ENCODE measurements around the gene FBN1.

FBN1 gene

DNA sequence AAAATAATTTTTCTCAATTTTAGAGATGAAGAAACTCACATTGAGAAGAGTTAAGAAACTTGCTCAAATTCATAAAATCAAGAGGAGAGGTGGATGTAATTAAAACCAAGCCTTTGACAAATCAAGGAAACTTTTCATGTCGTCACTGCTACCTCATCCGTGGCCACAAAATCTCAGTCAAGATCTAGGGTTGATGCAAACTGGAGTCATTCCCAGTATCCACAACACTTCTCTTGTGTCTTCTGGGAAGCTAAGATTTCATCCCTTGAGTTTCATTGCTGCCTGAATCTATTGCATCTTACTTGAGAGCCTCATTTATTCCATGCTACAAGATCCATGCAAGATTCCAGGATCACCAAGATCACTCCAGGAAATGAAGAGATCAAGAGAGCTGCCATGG lies 5.4 kb upstream of the FBN1 start:
- DNase-seq, result no peak

GRCh38 chr15:48647962-48648361 lies 2.5 kb upstream of the FBN1 start:
- DNase-seq, result no peak

DNA sequence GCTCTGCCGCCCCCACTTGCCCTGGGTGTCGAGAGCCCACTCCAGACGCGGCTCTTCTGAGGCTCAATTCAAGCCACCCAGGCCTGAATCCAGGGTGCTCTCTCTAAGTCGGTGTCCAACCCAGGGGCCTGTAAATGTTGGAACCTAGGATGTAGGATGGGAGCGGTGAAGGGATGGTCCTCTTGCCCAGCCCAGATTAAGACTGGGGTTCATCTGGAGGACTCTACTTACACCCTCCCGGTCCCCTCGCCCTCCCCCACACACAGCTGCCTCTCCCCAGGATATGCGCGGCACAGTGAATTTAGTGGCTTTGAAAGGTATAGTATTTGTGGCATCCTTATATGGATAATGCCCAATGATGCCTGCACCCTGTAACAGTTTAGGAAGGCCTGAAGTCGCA lies 822 bp upstream of the FBN1 start:
- DNase-seq, result no peak

GRCh38 chr15:48644827-48645557 lies 517 bp downstream of the FBN1 start:
- no peak for DNase-seq

GRCh38 chr15:48644467-48644826 lies 1.1 kb downstream of the FBN1 start:
- no peak for DNase-seq

GRCh38 chr15:48643776-48644466 lies 1.6 kb downstream of the FBN1 start:
- DNase-seq, result no peak

DNA sequence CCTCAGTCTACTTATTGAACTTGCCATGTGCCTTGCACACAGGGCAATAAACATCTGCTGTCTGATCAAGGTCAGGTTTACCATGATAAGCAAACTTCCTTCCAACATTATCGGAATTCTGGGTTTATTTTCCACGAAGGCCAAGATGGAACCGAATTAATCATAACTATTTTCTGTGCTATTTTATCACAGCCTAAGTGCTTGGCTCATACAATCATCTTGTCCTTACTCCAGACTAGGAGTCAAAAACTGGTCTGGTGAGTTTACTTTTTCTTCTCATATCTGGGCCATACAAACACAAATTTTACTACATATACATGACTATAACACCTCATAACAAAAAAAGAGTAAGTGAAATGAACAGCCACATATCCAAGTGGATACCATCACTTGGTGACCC lies 2.3 kb downstream of the FBN1 start:
- DNase-seq, result no peak

- DNase-seq, result no peak
Observed at GRCh38 chr15:48642795-48643194, 2.7 kb downstream of the FBN1 start.

- no peak for DNase-seq
Observed at GRCh38 chr15:48641416-48641815, 4.1 kb downstream of the FBN1 start.

DNA sequence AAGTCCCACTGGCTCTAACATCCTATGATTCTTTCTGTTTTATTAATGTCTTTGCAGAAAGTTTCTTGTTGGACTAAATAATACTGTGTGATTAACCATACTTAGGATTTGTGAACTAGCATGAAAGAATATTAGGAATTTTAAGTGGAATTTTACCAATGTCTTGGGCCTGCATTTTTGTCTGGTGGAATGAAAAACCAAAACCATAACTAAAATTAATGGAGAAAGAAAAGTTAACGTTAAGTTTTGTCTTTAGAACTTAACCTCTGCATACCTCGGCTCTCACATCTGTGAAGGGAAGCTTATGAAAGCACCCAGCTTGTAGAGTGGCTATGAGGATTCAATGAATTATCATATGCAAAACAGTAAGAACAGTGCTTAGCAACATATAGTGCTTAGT lies 6.5 kb downstream of the FBN1 start:
- no peak for DNase-seq

DNA sequence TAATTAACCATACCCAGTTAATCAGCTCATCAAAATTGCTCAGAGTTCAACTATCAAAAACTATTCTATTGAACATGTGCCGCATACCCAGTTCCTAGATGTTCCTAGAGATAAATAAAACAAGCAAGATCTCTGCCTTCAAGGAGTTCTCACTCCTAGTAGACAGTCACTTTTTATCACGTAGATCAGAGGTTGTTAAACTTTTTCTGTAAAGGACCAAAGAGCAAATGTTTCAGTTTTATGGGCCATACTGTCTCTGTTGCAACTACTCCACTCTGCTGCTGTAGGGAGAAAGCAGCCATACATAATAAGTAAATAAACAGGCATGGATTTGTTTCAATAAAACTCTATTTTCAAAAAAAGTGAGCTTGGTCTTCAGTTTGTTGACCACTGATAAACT lies 7.9 kb downstream of the FBN1 start:
- DNase-seq, result no peak

- DNase-seq, result no peak
Observed at GRCh38 chr15:48636511-48636910, 9.0 kb downstream of the FBN1 start.

GRCh38 chr15:48634893-48635292 lies 10.6 kb downstream of the FBN1 start:
- no peak for DNase-seq

DNA sequence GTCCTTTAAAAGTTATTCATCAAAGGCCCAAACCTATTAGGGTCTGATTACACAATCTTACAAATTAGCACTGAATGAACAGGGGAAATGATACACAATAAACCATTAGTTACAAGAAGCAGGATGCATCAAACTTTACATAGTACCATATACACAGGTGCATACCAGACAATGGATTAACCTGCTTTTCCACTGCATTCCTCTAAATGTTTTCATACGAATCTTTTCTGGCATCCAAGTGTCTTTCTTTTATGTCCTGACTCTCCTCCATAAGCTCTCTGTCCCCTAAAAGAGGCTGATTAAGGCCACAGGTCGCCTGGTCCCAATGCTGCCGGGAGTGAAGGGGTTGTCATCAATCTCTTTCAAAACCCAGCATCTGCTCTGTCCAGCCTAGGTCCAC lies 11.4 kb downstream of the FBN1 start:
- DNase-seq, result no peak

DNA sequence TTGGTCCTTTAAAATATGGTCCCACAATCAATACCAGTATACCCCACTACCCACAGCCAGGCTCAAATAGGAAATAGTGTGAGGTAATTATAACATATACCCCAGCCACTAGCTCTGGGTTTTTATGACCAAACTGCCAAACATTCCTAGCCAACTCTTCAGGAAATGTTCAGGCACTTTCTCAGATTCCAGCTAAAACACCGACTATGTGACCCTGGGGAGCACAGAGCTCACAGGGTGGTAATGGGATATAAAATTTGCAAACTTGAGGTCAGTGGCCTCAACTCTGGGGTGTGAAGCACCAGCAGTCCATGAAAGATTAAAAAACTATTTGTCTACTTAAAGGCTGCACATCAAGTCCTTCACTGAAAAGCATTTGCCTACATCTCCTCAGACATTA lies 12.9 kb downstream of the FBN1 start:
- DNase-seq, result no peak

- no peak for DNase-seq
Observed at GRCh38 chr15:48631176-48631770, 14.2 kb downstream of the FBN1 start.

DNA sequence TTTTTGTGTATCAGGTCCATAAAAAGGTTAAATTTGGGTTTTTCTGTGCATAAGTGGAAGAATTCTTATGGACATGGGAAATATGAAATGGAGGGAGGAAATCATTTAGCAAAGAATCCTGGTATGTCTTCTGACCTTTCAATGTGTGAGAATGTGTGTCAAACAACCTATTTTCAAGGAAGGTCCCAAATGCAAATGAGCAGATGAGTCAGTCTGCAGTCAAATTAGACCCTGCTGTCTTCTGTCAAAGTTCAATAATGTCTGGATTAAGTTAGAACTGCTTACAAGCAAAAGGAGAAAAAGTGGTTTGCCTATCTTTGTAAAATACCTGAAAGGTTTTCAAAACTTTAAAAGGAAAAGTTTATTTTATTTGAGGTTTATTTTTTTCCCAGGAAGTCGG lies 15.3 kb downstream of the FBN1 start:
- DNase-seq, result no peak

DNA sequence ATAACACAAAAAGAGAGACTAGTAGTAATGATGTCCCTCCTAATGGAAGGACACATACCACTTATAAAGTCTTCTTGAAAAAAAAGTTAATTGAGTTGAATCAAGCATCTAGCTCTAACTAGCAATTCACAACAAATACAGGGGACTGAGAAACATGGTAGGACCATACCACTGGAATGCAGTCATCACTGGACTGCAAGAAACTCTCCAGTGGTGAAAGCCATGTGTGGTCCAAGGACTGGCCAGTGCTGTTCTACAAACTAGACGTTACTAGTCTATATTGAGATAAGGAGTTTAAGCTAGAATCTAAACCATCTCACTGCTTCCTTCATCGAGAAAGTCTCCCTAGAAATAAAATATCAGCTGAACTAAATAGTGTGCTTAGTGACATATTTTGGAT lies 16.7 kb downstream of the FBN1 start:
- no peak for DNase-seq

DNA sequence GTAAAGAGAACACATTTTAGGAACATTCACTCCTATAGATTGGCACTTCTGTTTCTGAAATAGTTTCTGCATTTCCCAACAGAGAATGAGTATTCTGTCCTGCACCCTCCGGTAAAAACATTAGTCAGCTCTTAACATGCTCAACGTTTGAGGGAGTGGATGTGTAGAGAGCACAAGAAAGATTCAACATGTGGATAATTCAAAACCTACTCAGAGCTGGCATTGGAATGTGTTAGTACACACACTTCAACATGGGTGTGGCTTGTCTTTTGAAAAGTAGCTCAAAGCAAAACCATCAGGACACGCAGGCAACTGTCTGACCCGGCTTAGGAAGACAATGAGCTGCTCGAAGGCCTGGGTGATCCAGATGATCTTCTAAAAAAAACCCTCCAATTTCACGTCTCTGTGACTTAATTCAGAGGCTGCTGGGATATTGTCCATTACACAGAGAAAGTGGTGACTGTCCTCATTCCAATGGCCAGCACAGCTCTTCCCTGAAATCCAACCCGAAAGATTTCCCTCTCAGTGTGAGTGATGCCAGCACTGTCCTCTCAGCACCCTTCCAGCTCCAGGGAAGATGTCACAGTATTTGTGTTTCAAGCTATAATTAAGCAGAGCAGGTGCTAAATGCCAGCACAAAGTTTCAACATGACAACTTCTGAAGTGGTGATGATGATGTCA lies 18.1 kb downstream of the FBN1 start:
- DNase-seq, result no peak

GRCh38 chr15:48625126-48625525 lies 20.4 kb downstream of the FBN1 start:
- no peak for DNase-seq

- DNase-seq, result no peak
Observed at GRCh38 chr15:48624700-48625099, 20.8 kb downstream of the FBN1 start.

GRCh38 chr15:48623456-48623855 lies 22.1 kb downstream of the FBN1 start:
- no peak for DNase-seq

GRCh38 chr15:48622237-48622636 lies 23.3 kb downstream of the FBN1 start:
- no peak for DNase-seq

DNA sequence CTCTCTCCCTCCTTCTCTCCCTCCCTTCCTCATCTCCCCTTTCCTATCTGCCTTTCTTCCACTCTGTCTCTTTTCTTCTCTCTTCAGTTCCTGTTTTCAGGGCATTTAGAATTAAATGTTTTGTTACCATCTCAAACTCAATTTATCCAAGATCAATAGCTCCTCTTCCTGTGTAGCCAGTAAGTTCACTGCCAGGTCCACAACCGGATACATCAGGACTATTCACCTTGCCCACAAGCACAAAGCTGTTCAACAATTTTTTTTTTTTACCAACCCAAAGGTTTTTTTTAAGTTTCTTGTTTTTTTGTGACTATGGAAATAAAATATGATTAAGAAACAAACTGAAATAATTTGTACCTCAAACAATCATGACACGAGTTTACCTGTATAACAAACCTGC lies 26.1 kb downstream of the FBN1 start:
- DNase-seq, result no peak

Data from NCI-H1092 (cell line).